Neural progenitor cell (in vitro differentiated cells): Measurements from ENCODE around the gene ANKRD28. TPM values are rescaled to one million over a fixed set of nuclear protein-coding genes. Genes with fewer than 3 reads are reported as not detected.

Experiments used
- DNase-seq: peaks from one replicate; pipeline ENCODE4 v3.0.0-alpha.2; 2016; ENCODE audit warnings: low spot score
- H2AFZ ChIP-seq: fragments of 200-600 bp; sonication (generic); replicated peaks from 2 replicates; pipeline ENCODE4 v1.6.1; 2016; ENCODE audit warnings: antibody characterized with exemption
- H3F3A ChIP-seq: fragments of 200-600 bp; sonication (generic); 2 replicates; pipeline ENCODE4 v1.6.1; 2016; ENCODE audit warnings: antibody characterized with exemption, low read depth
- H3K27ac ChIP-seq: fragments of 200-600 bp; sonication (generic); 2 replicates; pipeline ENCODE4 v1.5.1; 2016; ENCODE audit warnings: mild to moderate bottlenecking
- H3K27me3 ChIP-seq: fragments of 200-600 bp; sonication (generic); 2 replicates; pipeline ENCODE4 v1.6.1; 2016; ENCODE audit warnings: mild to moderate bottlenecking, moderate library complexity
- H3K36me3 ChIP-seq: fragments of 200-600 bp; sonication (generic); 2 replicates; pipeline ENCODE4 v1.5.1; 2016
- H3K4me1 ChIP-seq: fragments of 200-600 bp; sonication (generic); 2 replicates; pipeline ENCODE4 v1.6.1; 2016; ENCODE audit warnings: mixed run types
- H3K4me2 ChIP-seq: fragments of 200-600 bp; sonication (generic); 2 replicates; pipeline ENCODE4 v1.6.1; 2016
- H3K4me3 ChIP-seq: fragments of 200-600 bp; sonication (generic); 2 replicates; pipeline ENCODE4 v1.5.1; 2016
- H3K79me2 ChIP-seq: fragments of 200-600 bp; sonication (generic); 2 replicates; pipeline ENCODE4 v1.6.1; 2016; ENCODE audit warnings: low read depth
- H3K9ac ChIP-seq: fragments of 200-600 bp; sonication (generic); 2 replicates; pipeline ENCODE4 v1.6.1; 2016
- H3K9me3 ChIP-seq: fragments of 200-600 bp; sonication (generic); 2 replicates; pipeline ENCODE4 v1.5.1; 2016; ENCODE audit warnings: low read depth
- H4K20me1 ChIP-seq: fragments of 200-600 bp; sonication (generic); 2 replicates; pipeline ENCODE4 v1.6.1; 2016; ENCODE audit warnings: low read depth
- H3K27ac Mint-ChIP-seq: 3 replicates; pipeline ENCODE4 v1.8.0; 2021; ENCODE audit warnings: mixed read lengths
- H3K27me3 Mint-ChIP-seq: 2 replicates; pipeline ENCODE4 v1.8.0; 2022; ENCODE audit warnings: low read depth, mild to moderate bottlenecking, inconsistent platforms, moderate library complexity, mixed read lengths; ENCODE audit not compliant: insufficient read depth
- H3K36me3 Mint-ChIP-seq: 3 replicates; pipeline ENCODE4 v1.8.0; 2021; ENCODE audit warnings: mixed read lengths
- H3K4me1 Mint-ChIP-seq: 3 replicates; pipeline ENCODE4 v1.8.0; 2021; ENCODE audit warnings: mixed read lengths
- H3K4me3 Mint-ChIP-seq: 3 replicates; pipeline ENCODE4 v1.8.0; 2021; ENCODE audit warnings: mild to moderate bottlenecking, moderate library complexity, mixed read lengths
- H3K9me3 Mint-ChIP-seq: 3 replicates; pipeline ENCODE4 v1.8.0; 2020; ENCODE audit warnings: mixed read lengths
- EZH2 ChIP-seq: fragments of 200-600 bp; sonication (generic); IDR thresholded peaks from 2 replicates; pipeline ENCODE4 v1.6.1; 2017; ENCODE audit warnings: antibody characterized with exemption, mild to moderate bottlenecking, moderate library complexity
- EZH2phosphoT487 ChIP-seq: fragments of 200-600 bp; sonication (generic); IDR thresholded peaks from 2 replicates; pipeline ENCODE4 v1.6.1; 2017; ENCODE audit warnings: antibody characterized with exemption
- total RNA-seq: library from RNA; depleted of rRNA; stranded (reverse); fragments of >200 nt; gene quantifications from 2 replicates; pipeline ENCODE4 v1.2.3, GENCODE V29; 2015; ENCODE audit warnings: low replicate concordance
- TF ChIP-seq, protein P1 (sequence below): fragments of 200-600 bp; sonication (generic); IDR thresholded peaks from 2 replicates; pipeline ENCODE4 v1.5.1; 2017; ENCODE audit warnings: antibody characterized with exemption, mild to moderate bottlenecking

ANKRD28 gene
- total RNA-seq, 1 donor from 2014 or later: 36.4 TPM

- H3K9ac ChIP-seq: no peak overlapping the region
- no peak for DNase-seq
- no peaks in the 10 kb centered on the region for H3K27me3 ChIP-seq
- no peaks in the 10 kb centered on the region for H3K79me2 ChIP-seq
- peaks cover 4% of the 10 kb centered on the region for H3F3A ChIP-seq
- peaks cover 2% of the 10 kb centered on the region for H3K36me3 Mint-ChIP-seq
- H3K4me1 Mint-ChIP-seq: peaks cover 25% of the 10 kb centered on the region
- peaks cover 12% of the 10 kb centered on the region for H3K4me1 ChIP-seq
- H3K9me3 ChIP-seq: no peaks in the 10 kb centered on the region
- H3K27ac ChIP-seq: no peak overlapping the region
- H3K36me3 ChIP-seq: no peaks in the 10 kb centered on the region
- H3K4me3 Mint-ChIP-seq: no peak overlapping the region
- no peaks in the 10 kb centered on the region for H4K20me1 ChIP-seq
- no peaks in the 10 kb centered on the region for H3K9me3 Mint-ChIP-seq
- H3K27ac Mint-ChIP-seq: no peak overlapping the region
- H2AFZ ChIP-seq: no peak overlapping the region
- TF ChIP-seq EZH2 (no peak), EZH2phosphoT487 (no peak)
- TF ChIP-seq, protein P1, sequence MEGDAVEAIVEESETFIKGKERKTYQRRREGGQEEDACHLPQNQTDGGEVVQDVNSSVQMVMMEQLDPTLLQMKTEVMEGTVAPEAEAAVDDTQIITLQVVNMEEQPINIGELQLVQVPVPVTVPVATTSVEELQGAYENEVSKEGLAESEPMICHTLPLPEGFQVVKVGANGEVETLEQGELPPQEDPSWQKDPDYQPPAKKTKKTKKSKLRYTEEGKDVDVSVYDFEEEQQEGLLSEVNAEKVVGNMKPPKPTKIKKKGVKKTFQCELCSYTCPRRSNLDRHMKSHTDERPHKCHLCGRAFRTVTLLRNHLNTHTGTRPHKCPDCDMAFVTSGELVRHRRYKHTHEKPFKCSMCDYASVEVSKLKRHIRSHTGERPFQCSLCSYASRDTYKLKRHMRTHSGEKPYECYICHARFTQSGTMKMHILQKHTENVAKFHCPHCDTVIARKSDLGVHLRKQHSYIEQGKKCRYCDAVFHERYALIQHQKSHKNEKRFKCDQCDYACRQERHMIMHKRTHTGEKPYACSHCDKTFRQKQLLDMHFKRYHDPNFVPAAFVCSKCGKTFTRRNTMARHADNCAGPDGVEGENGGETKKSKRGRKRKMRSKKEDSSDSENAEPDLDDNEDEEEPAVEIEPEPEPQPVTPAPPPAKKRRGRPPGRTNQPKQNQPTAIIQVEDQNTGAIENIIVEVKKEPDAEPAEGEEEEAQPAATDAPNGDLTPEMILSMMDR: no peak
- no peak overlapping the region for H3K4me3 ChIP-seq
- peaks cover 2% of the 10 kb centered on the region for H3K27me3 Mint-ChIP-seq
- no peak overlapping the region for H3K4me2 ChIP-seq
These were observed 160.4 kb downstream of the ANKRD28 start for GRCh38 chr3:15637131-15637951.

- Histone ChIP-seq H3K4me2 (no peak overlapping the region), H3K4me3 (no peak overlapping the region), H4K20me1 (no peaks in the 10 kb centered on the region), H2AFZ (no peak overlapping the region), H3F3A (peaks cover 5% of the 10 kb centered on the region), H3K79me2 (no peaks in the 10 kb centered on the region), H3K9ac (no peak overlapping the region), H3K9me3 (no peaks in the 10 kb centered on the region), H3K36me3 (no peaks in the 10 kb centered on the region), H3K4me1 (peaks cover 13% of the 10 kb centered on the region), H3K27ac (no peak overlapping the region), H3K27me3 (no peaks in the 10 kb centered on the region)
- Mint-ChIP-seq H3K4me1 (peaks cover 30% of the 10 kb centered on the region), H3K9me3 (no peaks in the 10 kb centered on the region), H3K4me3 (no peak overlapping the region), H3K27me3 (peaks cover 2% of the 10 kb centered on the region), H3K36me3 (peaks cover 2% of the 10 kb centered on the region), H3K27ac (no peak overlapping the region)
- no peak for DNase-seq
- TF ChIP-seq EZH2phosphoT487 (no peak), EZH2 (no peak)
- TF ChIP-seq, protein P1: no peak
These were observed 161.6 kb downstream of the ANKRD28 start for GRCh38 chr3:15636028-15636709.

- H3K79me2 ChIP-seq: no peaks in the 10 kb centered on the region
- no peak overlapping the region for H3K4me2 ChIP-seq
- no peaks in the 10 kb centered on the region for H3K9me3 ChIP-seq
- DNase-seq: no peak
- H3K27me3 ChIP-seq: no peaks in the 10 kb centered on the region
- peaks cover 5% of the 10 kb centered on the region for H3F3A ChIP-seq
- Mint-ChIP-seq H3K36me3 (peaks cover 2% of the 10 kb centered on the region), H3K4me3 (no peak overlapping the region), H3K4me1 (peaks cover 40% of the 10 kb centered on the region), H3K9me3 (no peaks in the 10 kb centered on the region), H3K27ac (no peak overlapping the region), H3K27me3 (peaks cover 2% of the 10 kb centered on the region)
- no peak overlapping the region for H3K4me3 ChIP-seq
- no peak overlapping the region for H3K27ac ChIP-seq
- H3K9ac ChIP-seq: no peak overlapping the region
- no peaks in the 10 kb centered on the region for H3K36me3 ChIP-seq
- H3K4me1 ChIP-seq: peaks cover 13% of the 10 kb centered on the region
- H4K20me1 ChIP-seq: no peaks in the 10 kb centered on the region
- H2AFZ ChIP-seq: no peak overlapping the region
- TF ChIP-seq, protein P1: no peak
These were observed 162.6 kb downstream of the ANKRD28 start for GRCh38 chr3:15635121-15635661.
